Glutamatergic neuron (in vitro differentiated cells): ENCODE measurements around the gene DBET. TPM values are rescaled to one million over a fixed set of nuclear protein-coding genes. Genes with fewer than 3 reads are reported as not detected.
"Not testable (repeated sequence)": the region's sequence is repeated elsewhere in the genome, so short reads cannot be mapped to it uniquely, and the experiment has no call there.

ENCODE experiments used
- DNase-seq: peaks from one replicate; pipeline ENCODE4 v3.0.0; 2022
- H3K27ac Mint-ChIP-seq: one replicate; pipeline ENCODE4 v1.8.0; 2020; ENCODE audit warnings: mild to moderate bottlenecking, mixed read lengths, inconsistent platforms; ENCODE audit not compliant: unreplicated experiment
- H3K27me3 Mint-ChIP-seq: one replicate; pipeline ENCODE4 v1.8.0; 2020; ENCODE audit warnings: mild to moderate bottlenecking, moderate library complexity, mixed read lengths, inconsistent platforms; ENCODE audit not compliant: unreplicated experiment
- H3K36me3 Mint-ChIP-seq: one replicate; pipeline ENCODE4 v1.8.0; 2020; ENCODE audit warnings: mild to moderate bottlenecking, mixed read lengths, inconsistent platforms; ENCODE audit not compliant: unreplicated experiment
- H3K4me1 Mint-ChIP-seq: one replicate; pipeline ENCODE4 v1.8.0; 2020; ENCODE audit warnings: mild to moderate bottlenecking, low read depth, mixed read lengths, inconsistent platforms; ENCODE audit not compliant: unreplicated experiment
- H3K4me3 Mint-ChIP-seq: one replicate; pipeline ENCODE4 v1.8.0; 2020; ENCODE audit warnings: mild to moderate bottlenecking, mixed read lengths, inconsistent platforms; ENCODE audit not compliant: unreplicated experiment
- H3K9me3 Mint-ChIP-seq: one replicate; pipeline ENCODE4 v1.8.0; 2020; ENCODE audit warnings: mild to moderate bottlenecking, moderate library complexity, mixed read lengths, inconsistent platforms; ENCODE audit not compliant: unreplicated experiment
- CTCF ChIP-seq: fragments of 200-600 bp; sonication (generic); IDR thresholded peaks from one replicate; pipeline ENCODE4 v1.5.0; 2021; ENCODE audit not compliant: partially characterized antibody, unreplicated experiment
- total RNA-seq: library from RNA; stranded (reverse); fragmentation: NEBNext Ultra II Directional; extraction: Animal tissue kit (Norgen Biotek cat#: 25700); gene quantifications from one replicate; pipeline ENCODE4 v1.2.1, GENCODE V29; 2021; ENCODE audit not compliant: unreplicated experiment

DBET gene
- total RNA-seq, 1 donor from 2014 or later: 1.4 TPM

GRCh38 chr4:190017357-190018200 lies 46.7 kb upstream of the DBET start:
- H3K27me3 Mint-ChIP-seq: peaks cover 46% of the 10 kb centered on the region
- peak overlapping the region; percentile 42 for H3K27ac Mint-ChIP-seq
- H3K4me3 Mint-ChIP-seq: peak overlapping the region; percentile 73
- peak; percentile 55 for DNase-seq
- TF ChIP-seq CTCF: no peak
- peaks cover 8% of the 10 kb centered on the region for H3K36me3 Mint-ChIP-seq
- H3K4me1 Mint-ChIP-seq: peaks cover 5% of the 10 kb centered on the region
- H3K9me3 Mint-ChIP-seq: peaks cover 23% of the 10 kb centered on the region

- H3K27me3 Mint-ChIP-seq: peaks cover 46% of the 10 kb centered on the region
- peaks cover 23% of the 10 kb centered on the region for H3K9me3 Mint-ChIP-seq
- no peak for TF ChIP-seq CTCF
- H3K4me1 Mint-ChIP-seq: peaks cover 5% of the 10 kb centered on the region
- DNase-seq: no peak
- H3K27ac Mint-ChIP-seq: no peak overlapping the region
- peaks cover 8% of the 10 kb centered on the region for H3K36me3 Mint-ChIP-seq
- H3K4me3 Mint-ChIP-seq: peak overlapping the region; percentile 77
Measured at GRCh38 chr4:190018201-190018920, 45.9 kb upstream of the DBET start.

- Mint-ChIP-seq H3K9me3 (peaks cover 21% of the 10 kb centered on the region), H3K27ac (no peak overlapping the region), H3K4me1 (peaks cover 5% of the 10 kb centered on the region), H3K4me3 (peak overlapping the region; percentile 14), H3K36me3 (peaks cover 8% of the 10 kb centered on the region), H3K27me3 (peaks cover 44% of the 10 kb centered on the region)
- TF ChIP-seq CTCF: no peak
- DNase-seq: peak; percentile 53
Measured at GRCh38 chr4:190019023-190019858, 45.1 kb upstream of the DBET start.

- not testable (repeated sequence) for H3K27ac Mint-ChIP-seq, H3K4me1 Mint-ChIP-seq, H3K36me3 Mint-ChIP-seq, DNase-seq
- Mint-ChIP-seq H3K27me3 (peaks cover 44% of the 10 kb centered on the region), H3K9me3 (peaks cover 19% of the 10 kb centered on the region), H3K4me3 (peak overlapping the region; percentile 82)
Measured at GRCh38 chr4:190019859-190020463, 44.3 kb upstream of the DBET start.
